Fibroblast of lung (primary cell): ENCODE measurements around the gene TRAFD1. TPM values are rescaled to one million over a fixed set of nuclear protein-coding genes. Genes with fewer than 3 reads are reported as not detected.

Experiments
- DNase-seq, 2 donors: peaks; one replicate each; pipeline versions ENCODE4 v3.0.0 to v3.0.0-alpha.2; 2010; ENCODE audit warnings: low read depth in 2 of 2
- H2AFZ ChIP-seq: 2 replicates; pipeline ENCODE4 v1.5.1; 2012; ENCODE audit warnings: low read length, control low read depth, inconsistent platforms
- H3K27ac ChIP-seq: 2 replicates; pipeline ENCODE4 v1.5.1; 2011; ENCODE audit warnings: low read length, control low read depth; ENCODE audit not compliant: insufficient read depth
- H3K27me3 ChIP-seq: 2 replicates; pipeline ENCODE4 v1.5.1; 2011; ENCODE audit warnings: mild to moderate bottlenecking, low read length; ENCODE audit not compliant: control insufficient read depth, insufficient read depth
- H3K36me3 ChIP-seq: 2 replicates; pipeline ENCODE4 v1.5.1; 2011; ENCODE audit warnings: low read length; ENCODE audit not compliant: control insufficient read depth, insufficient read depth
- H3K4me1 ChIP-seq: 2 replicates; pipeline ENCODE4 v1.5.1; 2011; ENCODE audit warnings: low read length; ENCODE audit not compliant: control insufficient read depth, insufficient read depth; ENCODE audit errors: extremely low read depth
- H3K4me2 ChIP-seq: 2 replicates; pipeline ENCODE4 v1.5.1; 2011; ENCODE audit warnings: low read length, control low read depth; ENCODE audit not compliant: insufficient read depth; ENCODE audit errors: extremely low read depth
- H3K4me3 ChIP-seq, 4 experiments: fragments of 200-600 bp in 1 of 4; sonication (generic) in 1 of 4; replicated peaks in 1 of 4; 2 replicates each; pipeline ENCODE4 v1.5.1; 2011 to 2016; ENCODE audit warnings: low read length in 4 of 4, low read depth in 3 of 4, mild to moderate bottlenecking in 3 of 4, control low read depth in 2 of 4, inconsistent platforms in 1 of 4, mixed read lengths in 1 of 4; ENCODE audit not compliant: insufficient read depth in 1 of 4; ENCODE audit errors: control extremely low read depth in 1 of 4
- H3K79me2 ChIP-seq: 2 replicates; pipeline ENCODE4 v1.5.1; 2012; ENCODE audit warnings: mild to moderate bottlenecking, low read length, inconsistent platforms; ENCODE audit not compliant: control insufficient read depth, insufficient read depth
- H3K9ac ChIP-seq: 2 replicates; pipeline ENCODE4 v1.5.1; 2011; ENCODE audit warnings: mild to moderate bottlenecking, low read length, control low read depth; ENCODE audit not compliant: insufficient read depth
- H3K9me3 ChIP-seq: 2 replicates; pipeline ENCODE4 v1.5.1; 2012; ENCODE audit warnings: low read depth, low read length; ENCODE audit not compliant: control insufficient read depth, insufficient read depth
- H4K20me1 ChIP-seq: 2 replicates; pipeline ENCODE4 v1.5.1; 2011; ENCODE audit warnings: low read length; ENCODE audit not compliant: control insufficient read depth, insufficient read depth; ENCODE audit errors: extremely low read depth
- CTCF ChIP-seq, 2 donors: IDR thresholded peaks in 1 of 2; conservative IDR thresholded peaks in 1 of 2; 1 replicate in 1 of 2; 2 replicates in 1 of 2; pipeline ENCODE4 v1.5.1; 2011 to 2012; ENCODE audit warnings: low read length in 2 of 2, control low read depth in 1 of 2, inconsistent platforms in 1 of 2, low read depth in 1 of 2, mild to moderate bottlenecking in 1 of 2
- EZH2 ChIP-seq: IDR thresholded peaks from 2 replicates; pipeline ENCODE4 v1.5.1; 2012; ENCODE audit warnings: low read length, control low read depth, mild to moderate bottlenecking; ENCODE audit errors: missing control alignments
- polyA plus RNA-seq, 2 donors: library from polyadenylated mRNA; depleted of rRNA in 1 of 2; stranded (reverse) in 1 of 2; unstranded in 1 of 2; fragments of >200 nt; gene quantifications; 2 replicates each; pipeline ENCODE4 v1.2.1, GENCODE V29; 2011 to 2012; ENCODE audit warnings: missing spikeins in 1 of 2
- total RNA-seq: library from RNA; depleted of rRNA; stranded (reverse); fragments of >200 nt; gene quantifications from 2 replicates; pipeline ENCODE4 v1.2.1, GENCODE V29; 2014

The TRAFD1 gene
- total and polyA plus RNA-seq, 2 donors (not counting 1 experiment from before 2014, with no cell fraction given): 42.5 to 83.4 TPM

DNA sequence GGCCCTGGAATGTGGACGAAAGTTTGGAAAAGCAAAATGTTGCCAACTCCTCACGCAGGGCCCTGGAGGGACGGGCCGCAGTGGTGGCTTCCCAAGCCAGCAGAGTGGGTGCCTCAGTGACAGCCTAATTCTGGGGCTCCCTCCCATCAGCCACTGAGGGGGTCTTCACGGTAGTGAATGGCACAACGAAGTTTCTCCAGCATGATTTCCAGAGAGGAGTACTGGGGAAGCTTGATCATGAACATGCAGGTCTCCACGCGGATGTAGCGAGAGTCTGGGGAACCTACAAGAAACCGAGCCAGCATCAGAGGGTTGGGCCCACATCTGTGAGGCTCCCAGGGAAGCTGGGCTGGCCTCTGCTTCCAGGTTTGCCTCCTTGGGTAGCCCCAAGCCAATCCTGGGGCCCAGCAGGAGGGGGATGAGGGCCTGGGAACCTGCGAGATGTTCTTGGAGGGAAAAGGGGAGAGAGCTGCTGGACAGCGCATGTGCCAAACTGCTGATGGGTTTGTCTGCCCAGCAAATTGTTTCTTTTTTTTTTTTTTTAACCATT, 37.0 kb downstream of the TRAFD1 start:
- no peaks in the 10 kb centered on the region for H4K20me1 ChIP-seq
- H3K9me3 ChIP-seq: no peaks in the 10 kb centered on the region
- no peak overlapping the region for H3K4me2 ChIP-seq
- TF ChIP-seq CTCF (conservative IDR thresholded peaks at IDR 0.05 in 1 of 2, IDR thresholded peaks at IDR 0.05 in 1 of 2; ENCODE audit: low read depth in 1 of 2, low read length in 2 of 2) (no peak), EZH2 (no peak)
- no peak overlapping the region for H3K4me3 ChIP-seq
- no peaks in the 10 kb centered on the region for H3K27me3 ChIP-seq
- H3K9ac ChIP-seq: no peak overlapping the region
- H2AFZ ChIP-seq: no peak overlapping the region
- H3K27ac ChIP-seq: no peak overlapping the region
- DNase-seq: no peak
- no peaks in the 10 kb centered on the region for H3K79me2 ChIP-seq
- no peaks in the 10 kb centered on the region for H3K4me1 ChIP-seq
- H3K36me3 ChIP-seq: peaks cover 10% of the 10 kb centered on the region

DNA sequence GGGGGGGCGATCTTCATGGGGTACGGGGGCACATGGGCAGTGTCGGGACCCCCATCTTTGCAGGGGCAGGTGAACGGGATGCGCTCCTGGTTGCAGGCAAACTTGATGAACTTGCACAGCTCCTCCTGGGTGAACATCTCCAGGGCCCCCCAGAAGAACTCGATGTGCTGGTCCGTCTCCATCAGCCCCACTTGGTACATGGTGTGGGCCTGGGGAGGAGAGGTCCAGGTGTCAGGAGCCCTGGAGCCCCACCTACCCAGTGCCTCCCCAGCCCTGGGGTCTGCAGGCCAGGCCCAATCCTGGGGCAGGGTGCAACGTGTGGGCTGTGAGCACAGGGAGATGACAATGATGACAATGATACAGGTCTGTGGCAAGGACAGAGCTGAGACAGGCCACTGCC, 37.7 kb downstream of the TRAFD1 start:
- H3K27ac ChIP-seq: no peak overlapping the region
- no peak for TF ChIP-seq CTCF (conservative IDR thresholded peaks at IDR 0.05 in 1 of 2, IDR thresholded peaks at IDR 0.05 in 1 of 2; ENCODE audit: low read depth in 1 of 2, low read length in 2 of 2)
- H3K4me2 ChIP-seq: no peak overlapping the region
- H3K79me2 ChIP-seq: no peaks in the 10 kb centered on the region
- H3K9ac ChIP-seq: no peak overlapping the region
- H2AFZ ChIP-seq: no peak overlapping the region
- no peak for DNase-seq
- no peak overlapping the region for H3K4me3 ChIP-seq
- H3K36me3 ChIP-seq: peaks cover 10% of the 10 kb centered on the region
- H3K9me3 ChIP-seq: no peaks in the 10 kb centered on the region
- H3K4me1 ChIP-seq: no peaks in the 10 kb centered on the region
- H4K20me1 ChIP-seq: no peaks in the 10 kb centered on the region
- no peaks in the 10 kb centered on the region for H3K27me3 ChIP-seq

- H3K27ac ChIP-seq: no peak overlapping the region
- H4K20me1 ChIP-seq: no peaks in the 10 kb centered on the region
- H3K9me3 ChIP-seq: no peaks in the 10 kb centered on the region
- H3K9ac ChIP-seq: no peak overlapping the region
- H3K79me2 ChIP-seq: no peaks in the 10 kb centered on the region
- TF ChIP-seq CTCF (conservative IDR thresholded peaks at IDR 0.05 in 1 of 2, IDR thresholded peaks at IDR 0.05 in 1 of 2; ENCODE audit: low read depth in 1 of 2, low read length in 2 of 2): no peak
- TF ChIP-seq EZH2: no peak
- DNase-seq: no peak
- no peaks in the 10 kb centered on the region for H3K27me3 ChIP-seq
- H3K4me1 ChIP-seq: no peaks in the 10 kb centered on the region
- peaks cover 10% of the 10 kb centered on the region for H3K36me3 ChIP-seq
- H2AFZ ChIP-seq: no peak overlapping the region
- H3K4me3 ChIP-seq: no peak overlapping the region
- no peak overlapping the region for H3K4me2 ChIP-seq
Measured at GRCh38 chr12:112163471-112163991, 38.2 kb downstream of the TRAFD1 start.
